NCI-H1105 treated with DMSO at 0.1 percent for 48 hours (cell line): Measurements from ENCODE around the gene SYNE4.
"Not testable (repeated sequence)": the region's sequence is repeated elsewhere in the genome, so short reads cannot be mapped to it uniquely, and the experiment has no call there.

Experiments used
- DNase-seq: peaks from one replicate; lab custom pipeline; 2025; lab: John Stamatoyannopoulos, UW

Gene SYNE4

GRCh38 chr19:35990156-35990555 is 18.5 kb downstream of the SYNE4 start:
- DNase-seq = no peak

GRCh38 chr19:35988824-35989223 is 19.8 kb downstream of the SYNE4 start:
- DNase-seq = no peak

GRCh38 chr19:35987571-35987896 is 21.1 kb downstream of the SYNE4 start:
- DNase-seq = no peak

- DNase-seq = peak; percentile 57
Measured at GRCh38 chr19:35986664-35987570, 21.7 kb downstream of the SYNE4 start.

- no peak for DNase-seq
Measured at GRCh38 chr19:35986111-35986510, 22.5 kb downstream of the SYNE4 start.

GRCh38 chr19:35983177-35983576 is 25.4 kb downstream of the SYNE4 start:
- DNase-seq = no peak

- not testable (repeated sequence) for DNase-seq
Measured at GRCh38 chr19:35980997-35981396, 27.6 kb downstream of the SYNE4 start.

GRCh38 chr19:35978832-35979365 is 29.7 kb downstream of the SYNE4 start:
- DNase-seq = no peak

GRCh38 chr19:35978271-35978670 is 30.3 kb downstream of the SYNE4 start:
- no peak for DNase-seq

GRCh38 chr19:35977446-35978222 is 31.0 kb downstream of the SYNE4 start:
- DNase-seq = peak; percentile 8

GRCh38 chr19:35975608-35976214 is 32.9 kb downstream of the SYNE4 start:
- DNase-seq = no peak

- DNase-seq = no peak
Measured at GRCh38 chr19:35973487-35973886, 35.1 kb downstream of the SYNE4 start.

GRCh38 chr19:35966771-35967170 is 41.8 kb downstream of the SYNE4 start:
- no peak for DNase-seq

- no peak for DNase-seq
Measured at GRCh38 chr19:35963514-35963913, 45.1 kb downstream of the SYNE4 start.

GRCh38 chr19:35960432-35960972 is 48.1 kb downstream of the SYNE4 start:
- no peak for DNase-seq

GRCh38 chr19:35959968-35960320 is 48.7 kb downstream of the SYNE4 start:
- no peak for DNase-seq

- peak; percentile 13 for DNase-seq
Measured at GRCh38 chr19:35959040-35959967, 49.3 kb downstream of the SYNE4 start.

- no peak for DNase-seq
Measured at GRCh38 chr19:35958660-35959039, 50.0 kb downstream of the SYNE4 start.

GRCh38 chr19:35957411-35957810 is 51.2 kb downstream of the SYNE4 start:
- not testable (repeated sequence) for DNase-seq

GRCh38 chr19:35955881-35956634 is 52.6 kb downstream of the SYNE4 start:
- DNase-seq = no peak
